DND-41 (cell line): ENCODE measurements around the gene IGF2BP2.

Experiments used
- CTCF ChIP-seq: IDR thresholded peaks from 2 replicates; pipeline ENCODE4 v1.5.1; 2012; ENCODE audit warnings: borderline replicate concordance, low read length, moderate library complexity, mild to moderate bottlenecking; ENCODE audit not compliant: poor library complexity, severe bottlenecking; ENCODE audit errors: extremely low read depth
- EZH2 ChIP-seq: IDR thresholded peaks from 3 replicates; pipeline ENCODE4 v1.6.1; 2012; ENCODE audit warnings: borderline replicate concordance, low read depth, mild to moderate bottlenecking, moderate library complexity, low read length, inconsistent platforms; ENCODE audit not compliant: severe bottlenecking

DNA sequence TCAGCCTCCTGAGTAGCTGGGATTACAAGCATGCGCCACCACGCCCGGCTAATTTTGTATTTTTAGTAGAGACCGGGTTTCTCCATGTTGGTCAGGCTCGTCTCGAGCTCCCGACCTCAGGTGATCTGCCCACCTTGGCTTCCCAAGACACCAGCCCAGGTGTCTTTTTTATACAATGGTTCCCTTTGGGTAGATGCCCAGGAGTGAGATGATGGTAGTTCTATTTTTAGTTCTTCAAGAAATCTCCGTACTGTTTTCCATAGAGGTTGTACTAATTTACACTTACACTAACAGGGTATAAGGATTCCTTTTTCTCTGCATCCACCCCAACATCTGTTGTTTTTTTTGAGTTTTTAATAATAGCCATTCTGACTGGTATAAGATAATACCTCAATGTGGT lies 94.3 kb downstream of the IGF2BP2 start:
- TF ChIP-seq CTCF, result no peak
- no peak for TF ChIP-seq EZH2
